VCaP (cell line): ENCODE data around the gene RMDN3.

ENCODE experiments used
- H3K27ac ChIP-seq: fragments of 450-650 bp; 2 replicates; pipeline ENCODE4 v1.5.1; 2017
- TF ChIP-seq, protein P1 (sequence below): fragments of 450-650 bp; conservative IDR thresholded peaks from 2 replicates; pipeline ENCODE4 v1.5.1; 2017; ENCODE audit warnings: mild to moderate bottlenecking, moderate library complexity

The RMDN3 gene

DNA sequence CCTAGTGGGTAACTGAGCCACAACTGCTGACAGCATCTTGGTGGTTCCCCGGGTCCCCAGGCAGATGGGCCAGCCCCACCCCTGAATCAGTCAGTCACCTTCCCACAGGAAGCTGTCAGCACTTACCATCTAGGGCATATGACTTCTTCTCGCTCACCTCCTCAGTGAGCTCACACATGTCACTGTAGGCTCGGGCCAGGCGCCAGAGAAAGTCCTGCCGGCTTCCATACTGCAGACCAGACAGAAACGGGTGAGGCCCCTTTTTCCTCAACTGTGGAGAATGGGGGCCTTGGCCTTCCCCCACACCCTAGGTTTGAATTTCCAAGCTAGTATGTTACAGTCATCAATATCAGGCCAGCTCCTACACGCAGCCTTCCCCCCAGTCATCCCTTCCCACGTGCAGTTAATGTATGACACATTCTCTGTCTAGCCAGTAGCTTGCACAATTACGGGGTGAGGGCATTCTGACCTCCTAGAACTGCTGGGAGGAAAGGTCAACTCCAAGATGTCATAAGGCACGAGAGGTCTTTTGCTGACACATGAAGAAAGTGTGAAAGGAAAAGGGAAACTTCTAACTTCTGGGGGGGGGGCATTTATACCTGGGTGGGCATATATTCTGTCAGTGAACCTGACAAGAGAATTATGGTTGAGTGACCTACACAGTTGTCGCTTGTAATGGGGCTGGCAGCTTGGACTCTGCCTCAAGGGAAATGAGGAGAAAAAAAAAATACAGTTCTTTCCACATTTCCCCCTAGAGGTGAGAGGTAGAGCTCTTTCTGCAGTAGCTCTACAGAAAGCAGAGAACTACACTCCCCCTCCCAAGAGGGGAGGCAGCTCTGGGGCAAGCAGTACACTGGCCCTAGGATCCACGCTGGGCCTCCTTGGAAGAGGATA lies 10.9 kb downstream of the RMDN3 start:
- TF ChIP-seq, protein P1, sequence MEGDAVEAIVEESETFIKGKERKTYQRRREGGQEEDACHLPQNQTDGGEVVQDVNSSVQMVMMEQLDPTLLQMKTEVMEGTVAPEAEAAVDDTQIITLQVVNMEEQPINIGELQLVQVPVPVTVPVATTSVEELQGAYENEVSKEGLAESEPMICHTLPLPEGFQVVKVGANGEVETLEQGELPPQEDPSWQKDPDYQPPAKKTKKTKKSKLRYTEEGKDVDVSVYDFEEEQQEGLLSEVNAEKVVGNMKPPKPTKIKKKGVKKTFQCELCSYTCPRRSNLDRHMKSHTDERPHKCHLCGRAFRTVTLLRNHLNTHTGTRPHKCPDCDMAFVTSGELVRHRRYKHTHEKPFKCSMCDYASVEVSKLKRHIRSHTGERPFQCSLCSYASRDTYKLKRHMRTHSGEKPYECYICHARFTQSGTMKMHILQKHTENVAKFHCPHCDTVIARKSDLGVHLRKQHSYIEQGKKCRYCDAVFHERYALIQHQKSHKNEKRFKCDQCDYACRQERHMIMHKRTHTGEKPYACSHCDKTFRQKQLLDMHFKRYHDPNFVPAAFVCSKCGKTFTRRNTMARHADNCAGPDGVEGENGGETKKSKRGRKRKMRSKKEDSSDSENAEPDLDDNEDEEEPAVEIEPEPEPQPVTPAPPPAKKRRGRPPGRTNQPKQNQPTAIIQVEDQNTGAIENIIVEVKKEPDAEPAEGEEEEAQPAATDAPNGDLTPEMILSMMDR, result no peak
- H3K27ac ChIP-seq, result no peak overlapping the region

DNA sequence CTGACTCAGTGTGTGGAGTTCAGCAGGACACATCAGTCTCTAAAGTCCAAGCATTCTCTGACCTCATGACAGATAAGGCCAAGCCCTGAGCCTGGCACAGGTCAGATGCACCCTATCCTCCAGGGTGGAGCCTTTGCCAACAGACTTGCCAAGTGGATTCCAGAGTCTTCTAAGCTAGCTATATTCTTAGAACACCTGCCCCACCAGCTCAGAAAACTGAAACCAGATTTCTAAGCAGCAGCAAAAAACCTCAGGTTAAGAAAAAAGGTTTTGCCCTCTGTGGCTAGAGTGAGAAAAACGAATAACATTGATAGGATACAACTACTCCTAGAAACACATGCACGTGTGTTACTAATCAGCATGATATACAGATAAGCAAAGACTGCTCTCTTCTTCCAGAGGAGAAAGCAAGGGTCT lies 11.6 kb downstream of the RMDN3 start:
- H3K27ac ChIP-seq, result no peak overlapping the region
- TF ChIP-seq, protein P1, result no peak

DNA sequence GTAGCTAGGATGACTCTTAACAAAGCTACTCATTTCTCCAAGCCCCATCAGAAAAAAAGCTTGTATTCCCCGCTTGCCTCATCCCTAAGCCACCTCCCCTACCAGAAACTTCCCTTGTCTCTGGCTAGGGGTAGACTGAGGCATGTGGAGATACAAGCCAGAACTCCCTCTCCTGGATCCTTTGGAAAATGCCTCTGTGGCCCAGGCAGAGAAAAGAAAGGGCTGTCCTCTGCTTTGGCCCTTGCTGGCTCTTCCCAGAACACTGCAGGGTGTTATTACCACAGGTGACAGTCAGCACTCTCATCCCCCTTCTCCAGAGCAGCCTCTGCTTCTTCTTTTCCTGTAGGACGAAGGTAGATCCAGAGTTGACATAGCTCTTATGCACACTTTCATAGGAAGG lies 15.2 kb downstream of the RMDN3 start:
- TF ChIP-seq, protein P1, result 0 out of 2 replicates have a peak, but pooled peaks have one; percentile 13
- no peak overlapping the region for H3K27ac ChIP-seq

DNA sequence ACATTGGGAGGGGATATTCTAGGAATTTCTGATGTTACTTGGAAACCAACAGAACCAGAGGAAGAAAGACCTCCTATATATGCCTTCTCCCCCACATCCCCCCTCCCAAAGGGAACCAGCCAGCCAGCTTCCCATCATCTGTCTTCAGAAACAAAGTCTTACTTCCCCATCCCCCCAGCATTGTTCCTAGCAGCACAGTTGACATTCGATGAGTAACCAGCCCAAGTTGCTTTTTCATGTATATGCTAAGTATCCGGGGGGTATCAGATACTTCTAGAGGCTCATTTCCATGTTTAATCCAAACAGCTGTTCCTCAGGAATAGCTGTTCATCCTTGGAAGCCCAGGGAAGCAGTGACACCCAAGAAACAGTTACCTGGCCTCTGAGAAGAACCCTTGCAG lies 16.0 kb downstream of the RMDN3 start:
- no peak overlapping the region for H3K27ac ChIP-seq
- TF ChIP-seq, protein P1, result no peak

DNA sequence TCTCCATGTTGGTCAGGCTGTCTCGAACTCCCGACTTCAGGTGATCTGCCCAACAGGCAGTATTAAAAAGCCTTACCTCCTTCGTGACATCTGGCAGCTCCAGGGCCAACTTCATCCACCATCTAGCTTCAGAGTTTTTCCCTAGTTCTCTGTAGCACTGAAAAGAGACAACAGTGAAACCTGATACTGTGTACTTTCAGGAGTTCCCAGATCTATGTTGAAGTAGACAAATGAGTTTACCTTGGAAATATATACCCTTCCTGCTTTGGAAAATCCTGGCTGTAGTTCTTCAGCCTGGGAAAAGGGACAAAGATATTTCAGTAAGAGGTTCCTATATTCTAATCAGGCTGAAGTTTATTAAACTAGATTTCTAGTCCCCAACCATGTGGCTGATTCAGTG lies 18.0 kb downstream of the RMDN3 start:
- TF ChIP-seq, protein P1, result no peak
- H3K27ac ChIP-seq, result peak overlapping the region; percentile 72

DNA sequence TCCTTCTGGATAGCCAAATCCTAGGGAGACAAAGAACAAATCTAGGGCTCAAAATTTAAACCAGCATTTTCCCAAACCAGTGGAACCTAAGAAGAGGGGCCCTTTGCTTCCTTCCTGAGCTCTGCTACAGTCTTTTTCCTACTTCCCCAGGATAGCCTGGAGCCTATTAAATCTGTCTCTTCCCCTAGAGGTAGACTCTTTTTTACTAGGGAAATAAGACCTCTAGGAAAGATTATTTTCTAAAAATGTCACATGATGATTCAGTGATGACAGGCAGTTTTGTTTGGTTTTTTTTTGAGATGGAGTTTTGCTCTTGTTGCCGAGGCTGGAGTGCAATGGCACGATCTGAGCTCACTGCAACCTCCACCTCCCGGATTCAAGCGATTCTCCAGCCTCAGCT lies 18.5 kb downstream of the RMDN3 start:
- TF ChIP-seq, protein P1, result no peak
- H3K27ac ChIP-seq, result peak overlapping the region; percentile 72

DNA sequence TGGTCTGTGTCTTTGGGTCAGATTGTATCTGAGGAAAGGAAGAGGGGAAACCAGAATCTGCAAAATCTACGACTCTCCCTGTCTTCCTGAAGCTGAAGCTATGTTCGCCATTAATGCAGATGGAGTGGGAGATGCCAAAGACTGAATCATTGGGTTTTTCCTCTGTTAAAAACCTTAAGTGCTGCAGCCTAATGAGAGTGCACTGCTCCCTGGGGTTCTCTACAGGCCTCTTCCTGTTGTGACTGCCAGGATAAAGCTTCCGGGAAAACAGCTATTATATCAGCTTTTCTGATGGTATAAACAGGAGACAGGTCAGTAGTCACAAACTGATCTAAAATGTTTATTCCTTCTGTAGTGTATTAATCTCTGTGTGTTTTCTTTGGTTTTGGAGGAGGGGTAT lies 24.0 kb downstream of the RMDN3 start:
- TF ChIP-seq, protein P1, result no peak

More for the DNA sequence above, 24.0 kb downstream of the RMDN3 start:
- no peak overlapping the region for H3K27ac ChIP-seq
